Calu3 (cell line): ENCODE measurements around the gene LYRM1. TPM values are rescaled to one million over a fixed set of nuclear protein-coding genes. Genes with fewer than 3 reads are reported as not detected.

Experiments used
- BruUV-seq: library from RNA; stranded (reverse); fragments of 400-500 nt; replicated peaks from 2 replicates; lab custom pipeline; 2021; lab: Mats Ljungman, UMichigan
- CTCF ChIA-PET: fragments of 300-600 bp; sonication (Branson Sonifier 250); formaldehyde crosslinking; loops from one replicate; lab custom pipeline; 2022; ENCODE audit warnings: antibody characterized with exemption; lab: Charles Lee
- DNase-seq: peaks from one replicate; pipeline ENCODE4 v3.0.0; 2022
- H3K27ac Mint-ChIP-seq: one replicate; pipeline ENCODE4 v1.8.0; 2022; ENCODE audit warnings: mixed read lengths; ENCODE audit not compliant: unreplicated experiment
- H3K27me3 Mint-ChIP-seq: one replicate; pipeline ENCODE4 v1.8.0; 2022; ENCODE audit warnings: mixed read lengths; ENCODE audit not compliant: unreplicated experiment
- H3K36me3 Mint-ChIP-seq: one replicate; pipeline ENCODE4 v1.8.0; 2022; ENCODE audit warnings: mild to moderate bottlenecking, moderate library complexity, mixed read lengths; ENCODE audit not compliant: insufficient read depth, unreplicated experiment
- H3K4me1 Mint-ChIP-seq: one replicate; pipeline ENCODE4 v1.8.0; 2022; ENCODE audit warnings: mild to moderate bottlenecking, low read depth, mixed read lengths; ENCODE audit not compliant: unreplicated experiment
- H3K4me3 Mint-ChIP-seq: one replicate; pipeline ENCODE4 v1.8.0; 2022; ENCODE audit warnings: mild to moderate bottlenecking, low read depth, moderate library complexity, mixed read lengths; ENCODE audit not compliant: unreplicated experiment
- H3K9me3 Mint-ChIP-seq: one replicate; pipeline ENCODE4 v1.8.0; 2022; ENCODE audit warnings: low read depth, mixed read lengths; ENCODE audit not compliant: unreplicated experiment
- intact Hi-C: fragments of 100-400 bp; cut with micrococcal nuclease; formaldehyde crosslinking; loops from one replicate; pipeline ENCODE4 v1.10.0; 2022; ENCODE audit not compliant: unreplicated experiment
- total RNA-seq: library from RNA; stranded (reverse); gene quantifications from 2 replicates; pipeline ENCODE4 v1.2.3, GENCODE V29; 2022
- TF ChIP-seq, protein P1 (sequence below): fragments of 200-600 bp; IDR thresholded peaks from one replicate; pipeline ENCODE4 v1.8.0; 2022; ENCODE audit warnings: antibody characterized with exemption; ENCODE audit not compliant: unreplicated experiment

The LYRM1 gene
- total RNA-seq, 1 experiment from 2014 or later = 36.5 TPM

DNA sequence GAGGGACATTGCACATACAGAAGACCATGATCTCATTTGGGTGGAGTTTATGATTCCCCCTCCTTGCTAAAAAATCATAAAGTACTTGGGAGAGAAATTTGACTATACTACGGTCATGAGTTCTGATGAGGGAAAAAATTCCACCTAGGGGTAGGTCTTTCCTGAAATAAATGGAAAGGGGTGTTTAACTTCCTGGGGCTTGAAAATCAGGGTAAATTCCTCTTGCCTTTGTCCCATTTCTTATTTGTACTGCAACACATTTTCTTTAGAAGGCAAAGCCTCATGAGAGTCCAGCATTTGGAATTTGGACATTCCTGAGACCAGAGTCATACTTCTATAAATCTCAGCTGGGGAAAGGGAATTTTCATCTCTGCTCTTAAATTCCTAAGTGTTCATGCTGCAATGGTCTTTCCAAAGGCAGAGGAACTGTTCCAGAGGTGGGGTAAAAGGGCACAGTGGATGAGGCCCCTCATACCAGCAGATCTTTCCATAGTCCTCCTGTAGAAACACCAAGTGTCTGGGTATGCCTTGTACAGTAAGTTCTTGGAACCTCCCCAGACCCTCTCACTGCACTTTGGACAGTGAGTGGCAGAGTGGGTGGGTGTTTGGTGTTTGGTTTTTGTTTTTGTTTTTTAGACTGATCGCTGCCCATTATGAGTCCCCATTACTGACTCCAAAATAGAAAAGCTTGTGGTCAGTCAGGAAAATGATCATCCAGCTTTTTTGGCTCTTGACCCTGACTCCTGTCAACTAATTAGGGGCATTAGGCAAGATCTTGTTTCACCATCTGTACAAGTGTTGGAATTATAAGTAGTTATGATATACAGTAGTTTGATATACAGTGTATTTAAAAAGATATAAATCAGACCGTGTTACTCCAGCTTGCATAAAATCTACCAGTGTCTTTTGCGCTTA is 6.0 kb downstream of the LYRM1 start:
- Mint-ChIP-seq H3K27me3 (no peaks in the 10 kb centered on the region), H3K27ac (peak overlapping the region; percentile 8), H3K4me1 (peaks cover 92% of the 10 kb centered on the region), H3K36me3 (peaks cover 24% of the 10 kb centered on the region), H3K4me3 (no peak overlapping the region), H3K9me3 (peaks cover 2% of the 10 kb centered on the region)
- TF ChIP-seq, protein P1, sequence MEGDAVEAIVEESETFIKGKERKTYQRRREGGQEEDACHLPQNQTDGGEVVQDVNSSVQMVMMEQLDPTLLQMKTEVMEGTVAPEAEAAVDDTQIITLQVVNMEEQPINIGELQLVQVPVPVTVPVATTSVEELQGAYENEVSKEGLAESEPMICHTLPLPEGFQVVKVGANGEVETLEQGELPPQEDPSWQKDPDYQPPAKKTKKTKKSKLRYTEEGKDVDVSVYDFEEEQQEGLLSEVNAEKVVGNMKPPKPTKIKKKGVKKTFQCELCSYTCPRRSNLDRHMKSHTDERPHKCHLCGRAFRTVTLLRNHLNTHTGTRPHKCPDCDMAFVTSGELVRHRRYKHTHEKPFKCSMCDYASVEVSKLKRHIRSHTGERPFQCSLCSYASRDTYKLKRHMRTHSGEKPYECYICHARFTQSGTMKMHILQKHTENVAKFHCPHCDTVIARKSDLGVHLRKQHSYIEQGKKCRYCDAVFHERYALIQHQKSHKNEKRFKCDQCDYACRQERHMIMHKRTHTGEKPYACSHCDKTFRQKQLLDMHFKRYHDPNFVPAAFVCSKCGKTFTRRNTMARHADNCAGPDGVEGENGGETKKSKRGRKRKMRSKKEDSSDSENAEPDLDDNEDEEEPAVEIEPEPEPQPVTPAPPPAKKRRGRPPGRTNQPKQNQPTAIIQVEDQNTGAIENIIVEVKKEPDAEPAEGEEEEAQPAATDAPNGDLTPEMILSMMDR = no peak
- CTCF ChIA-PET = no interaction called here
- DNase-seq = no peak
- BruUV-seq = no TSS peak
- intact Hi-C loops = no loop called here

DNA sequence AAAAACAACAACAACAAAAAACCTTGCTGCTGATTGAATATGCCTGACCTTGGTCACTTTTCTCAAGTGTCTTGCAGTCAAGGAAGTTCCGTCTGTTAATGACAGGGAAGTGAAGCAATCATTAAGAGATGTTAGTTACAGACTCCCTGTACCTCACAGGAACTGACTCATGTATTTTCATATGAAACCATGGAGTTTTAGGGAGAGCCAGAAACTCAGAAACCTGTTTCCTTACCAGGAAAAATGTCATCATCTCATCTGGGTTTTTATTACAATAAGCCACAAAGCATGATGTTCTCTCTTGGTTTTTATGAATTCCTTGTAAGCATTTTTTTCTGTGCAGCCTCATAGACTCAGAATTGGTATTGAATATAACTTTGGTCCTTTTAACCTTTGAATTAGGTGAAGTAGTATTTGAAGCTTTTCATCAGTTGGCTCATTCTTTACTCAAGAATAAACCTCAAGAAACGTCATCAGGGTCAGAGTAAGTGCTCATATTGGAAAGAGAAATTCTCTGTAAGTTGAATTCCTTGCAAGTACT is 10.3 kb downstream of the LYRM1 start:
- intact Hi-C loops = no loop called here
- DNase-seq = no peak
- peaks cover 64% of the 10 kb centered on the region for H3K4me1 Mint-ChIP-seq
- no peaks in the 10 kb centered on the region for H3K27me3 Mint-ChIP-seq
- BruUV-seq = no TSS peak
- peaks cover 2% of the 10 kb centered on the region for H3K9me3 Mint-ChIP-seq
- H3K4me3 Mint-ChIP-seq = peak overlapping the region; percentile 29
- TF ChIP-seq, protein P1 = no peak
- peak overlapping the region; percentile 88 for H3K27ac Mint-ChIP-seq
- peaks cover 9% of the 10 kb centered on the region for H3K36me3 Mint-ChIP-seq
- CTCF ChIA-PET = no interaction called here

DNA sequence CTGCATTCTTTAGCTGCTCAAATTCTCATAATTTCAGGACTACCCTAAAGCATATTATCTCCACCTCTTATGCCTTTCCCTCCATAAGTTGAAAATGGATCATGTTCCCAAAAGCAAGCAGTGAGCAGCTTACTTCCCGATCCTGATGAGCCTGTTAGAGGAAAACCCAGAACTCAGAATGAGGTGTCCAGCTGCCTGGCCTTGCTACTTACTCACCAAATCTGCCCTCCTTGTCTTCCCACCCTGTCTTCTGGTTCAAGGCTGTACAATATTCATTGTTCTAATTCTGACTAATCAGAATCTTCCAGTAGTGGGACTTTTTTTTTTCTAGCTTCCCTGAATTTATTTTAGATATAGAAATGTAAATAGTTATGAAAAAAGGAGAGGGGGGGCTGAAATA is 10.8 kb downstream of the LYRM1 start:
- TF ChIP-seq, protein P1 = no peak
- CTCF ChIA-PET = interaction anchor here (1.1 kb wide), 1 partner anchor 11 kb away, joined by 4 read pairs; the partner anchor contains the start of genes DCUN1D3 and LYRM1
- Mint-ChIP-seq H3K27ac (peak overlapping the region; percentile 88), H3K4me3 (peak overlapping the region; percentile 29), H3K9me3 (peaks cover 2% of the 10 kb centered on the region), H3K4me1 (peaks cover 59% of the 10 kb centered on the region), H3K36me3 (peaks cover 9% of the 10 kb centered on the region), H3K27me3 (no peaks in the 10 kb centered on the region)
- no peak for DNase-seq
- intact Hi-C loops = no loop called here
- no TSS peak for BruUV-seq

DNA sequence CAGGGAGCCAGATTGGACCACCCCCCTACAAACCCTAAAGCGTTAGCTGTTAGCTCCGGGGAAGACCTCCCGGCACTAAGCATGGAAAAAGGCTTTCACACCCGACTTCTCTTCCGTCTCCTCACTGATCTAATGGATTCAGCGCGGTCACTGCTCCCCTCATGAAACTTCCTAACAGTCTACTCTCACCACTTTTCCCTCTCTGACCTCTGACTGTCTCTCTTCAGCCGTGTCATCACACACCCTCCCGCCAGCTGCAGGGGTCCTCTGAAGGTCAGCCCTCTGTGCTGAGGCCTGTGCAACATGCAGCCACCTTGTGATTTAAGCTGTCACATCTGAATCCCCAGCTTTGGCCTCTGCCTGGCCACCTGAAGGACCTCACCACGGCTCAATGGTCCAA is 15.7 kb downstream of the LYRM1 start:
- H3K4me3 Mint-ChIP-seq = no peak overlapping the region
- peaks cover 5% of the 10 kb centered on the region for H3K36me3 Mint-ChIP-seq
- CTCF ChIA-PET = interaction anchor here (0.5 kb wide), 1 partner anchor 42 kb away, joined by 4 read pairs; no protein-coding TSS in a partner anchor
- BruUV-seq = no TSS peak
- H3K4me1 Mint-ChIP-seq = peaks cover 12% of the 10 kb centered on the region
- H3K27me3 Mint-ChIP-seq = no peaks in the 10 kb centered on the region
- no peaks in the 10 kb centered on the region for H3K9me3 Mint-ChIP-seq
- no peak overlapping the region for H3K27ac Mint-ChIP-seq
- TF ChIP-seq, protein P1 = no peak
- intact Hi-C loops = no loop called here
- no peak for DNase-seq
